GM10248 (cell line): Measurements from ENCODE around the gene PRDM7.

ENCODE experiments used
- CTCF ChIA-PET: fragments of 300-600 bp; sonication (Branson Sonifier 250); formaldehyde crosslinking; extraction: SDS; loops from one replicate; lab custom pipeline; 2021; ENCODE audit warnings: antibody characterized with exemption; lab: Yijun Ruan, JAX
- POLR2A ChIA-PET: fragments of 350-650 bp; sonication (Branson Sonifier 250); formaldehyde crosslinking; extraction: SDS; loops from one replicate; lab custom pipeline; 2020; ENCODE audit warnings: antibody characterized with exemption; lab: Yijun Ruan, JAX
- DNase-seq: peaks from one replicate; pipeline ENCODE4 v3.0.0; 2012; ENCODE audit errors: extremely low spot score
- CTCF ChIP-seq: IDR thresholded peaks from 2 replicates; pipeline ENCODE4 v1.5.1; 2012; ENCODE audit warnings: mild to moderate bottlenecking, low read depth; ENCODE audit errors: extremely low read depth, missing control alignments, control extremely low read depth

PRDM7 gene

DNA sequence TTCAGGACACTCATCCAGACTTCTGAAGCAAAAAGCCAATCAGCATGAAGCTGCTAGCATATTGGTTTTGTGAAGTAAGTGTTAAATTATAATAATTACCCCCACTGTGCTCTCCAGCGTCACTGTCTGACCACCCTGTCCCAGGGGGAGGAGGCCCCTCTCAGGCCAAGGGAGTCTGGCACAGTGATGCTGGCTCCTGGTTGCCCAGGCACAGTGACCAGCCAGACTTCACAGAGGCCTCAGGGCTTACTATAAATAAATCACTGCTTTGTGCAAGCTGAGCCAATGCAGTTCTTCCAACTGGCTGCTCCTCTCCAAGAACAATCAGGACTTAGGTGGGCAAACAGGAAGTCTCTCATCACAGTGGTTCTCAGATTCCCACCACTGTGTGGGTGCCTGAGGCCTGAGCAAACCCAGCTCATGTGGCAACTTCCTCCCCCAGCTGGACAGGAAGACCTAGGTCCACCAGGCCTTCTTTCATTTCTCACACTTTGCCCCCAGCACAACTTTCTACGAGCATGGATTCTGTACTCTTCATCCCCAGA is 56.2 kb downstream of the PRDM7 start:
- POLR2A ChIA-PET: no interaction called here
- CTCF ChIA-PET: interaction anchor here (0.7 to 1.7 kb wide), 7 partner anchors 10 to 315 kb away, joined by 3 to 8 read pairs (median 3); no protein-coding TSS in a partner anchor
- DNase-seq: no peak
- TF ChIP-seq CTCF: no peak

GRCh38 chr16:90020260-90020837 is 56.8 kb downstream of the PRDM7 start:
- ChIA-PET CTCF (interaction anchor here (0.7 to 1.7 kb wide), 7 partner anchors 10 to 314 kb away, joined by 3 to 8 read pairs (median 3); no protein-coding TSS in a partner anchor), POLR2A (no interaction called here)
- no peak for DNase-seq
- no peak for TF ChIP-seq CTCF

GRCh38 chr16:90019543-90020259 is 57.4 kb downstream of the PRDM7 start:
- ChIA-PET CTCF (interaction anchor here (0.8 to 1.7 kb wide), 6 partner anchors 11 to 314 kb away, joined by 3 to 8 read pairs (median 3); no protein-coding TSS in a partner anchor), POLR2A (no interaction called here)
- peak; percentile 43 for TF ChIP-seq CTCF
- peak; percentile 85 for DNase-seq

DNA sequence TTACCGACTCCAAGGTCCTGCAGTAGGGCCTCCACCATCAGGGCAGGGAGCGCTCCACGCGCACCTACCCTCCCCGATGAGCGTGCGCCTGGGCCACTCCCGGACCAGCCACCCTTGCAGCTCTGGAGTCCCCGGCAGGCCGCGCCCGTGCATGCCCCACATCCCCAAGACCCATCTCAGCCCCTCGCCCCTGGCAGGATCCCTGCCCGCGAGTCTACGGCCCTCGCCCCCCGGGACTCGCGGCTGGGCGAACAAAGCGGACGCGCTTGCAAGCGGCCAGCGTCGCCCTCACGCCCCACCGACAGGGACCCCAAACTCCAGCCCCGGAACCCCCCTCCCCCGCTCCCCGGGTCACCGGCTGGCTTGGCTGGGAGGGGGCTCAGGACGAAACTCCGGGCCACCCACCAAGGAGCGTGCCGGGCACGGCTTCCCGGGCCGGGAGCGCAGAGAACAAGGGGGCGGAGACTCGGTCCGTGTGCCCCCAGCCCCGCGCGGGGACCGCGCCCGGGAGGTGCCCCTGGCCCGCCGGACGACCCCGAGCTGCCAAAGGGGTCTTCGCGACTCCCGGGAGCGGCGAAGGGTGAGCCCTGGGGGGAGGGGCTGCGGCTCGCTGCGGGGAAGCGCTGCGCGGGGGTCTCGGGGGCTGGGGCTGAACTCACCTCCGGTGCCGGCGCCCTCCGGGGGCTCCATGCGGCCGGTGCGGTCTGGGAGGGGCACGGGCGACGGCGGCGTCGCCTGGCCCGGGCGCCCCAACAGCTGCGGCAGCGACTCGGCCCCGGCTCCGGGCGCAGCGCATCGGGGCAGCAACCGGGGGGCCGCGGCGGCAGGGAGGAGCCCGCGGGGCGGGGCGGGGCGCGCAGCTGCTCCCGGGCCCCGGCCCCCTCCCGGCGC is 58.2 kb downstream of the PRDM7 start, which contains the start of gene DBNDD1:
TSS of gene DBNDD1 (minus strand) at position 805 of the 891 bp plus-strand sequence. CDS start at position 690, 115 bp downstream.
- no peak for TF ChIP-seq CTCF
- POLR2A ChIA-PET: no interaction called here
- DNase-seq: no peak
- CTCF ChIA-PET: interaction anchor here (0.8 to 1.5 kb wide), 6 partner anchors 10 to 69 kb away, joined by 3 to 5 read pairs (median 3); no protein-coding TSS in a partner anchor

GRCh38 chr16:90018297-90018651 is 58.9 kb downstream of the PRDM7 start:
- no peak for TF ChIP-seq CTCF
- ChIA-PET POLR2A (no interaction called here), CTCF (interaction anchor here (0.9 to 1.5 kb wide), 5 partner anchors 13 to 68 kb away, joined by 3 to 5 read pairs (median 3); no protein-coding TSS in a partner anchor)
- no peak for DNase-seq

GRCh38 chr16:90016339-90016950 is 60.7 kb downstream of the PRDM7 start:
- TF ChIP-seq CTCF: no peak
- DNase-seq: no peak
- ChIA-PET POLR2A (no interaction called here), CTCF (no interaction called here)
